ENCODE data around the gene MICOS13. TPM values are rescaled to one million over a fixed set of nuclear protein-coding genes. Genes with fewer than 3 reads are reported as not detected.

MICOS13 gene
- total and polyA plus RNA-seq, 10 of the 15 experiments (the other 5 are each of a cell fraction or from before 2014, with no cell fraction given), result 9.4 to 211 (median 51.3) TPM

- FAIRE-seq (no peak), ATAC-seq (no peak), DNase-seq (ENCODE audit: low read depth, low spot score) (no peak)
- no peak overlapping the region for H3K4me2 ChIP-seq (ENCODE audit: control insufficient read depth, insufficient read depth)
- ChIA-PET RAD21 (ENCODE audit: unreplicated experiment) (no interaction called here), CTCF (interaction anchor here (0.7 kb wide), 1 partner anchor 770 kb away, joined by 3 read pairs; no protein-coding TSS in a partner anchor), POLR2A (interaction anchor here (1.0 kb wide), 1 partner anchor 9 kb away, joined by 6 read pairs; no protein-coding TSS in a partner anchor), SMC1A (ENCODE audit: uncharacterized antibody, unreplicated experiment) (no interaction called here)
- peaks cover 12% of the 10 kb centered on the region for H3K79me2 ChIP-seq (ENCODE audit: control insufficient read depth, insufficient read depth, low read length)
- H2AFZ ChIP-seq (ENCODE audit: control insufficient read depth, low read depth, low read length), result no peak overlapping the region
- H3K9ac ChIP-seq (ENCODE audit: control insufficient read depth, insufficient read depth, low read length), result no peak overlapping the region
- in situ Hi-C loops (cut with MboI) (loop anchor here (10.0 kb wide), 1 partner anchor 1437 kb away; the partner anchor contains the start of gene YJU2), intact Hi-C loops (cut with micrococcal nuclease; ENCODE audit: unreplicated experiment) (no loop called here)
- no peaks in the 10 kb centered on the region for H3K27me3 ChIP-seq (replicated peaks in 1 of 2; ENCODE audit: control insufficient read depth in 2 of 2, insufficient read depth in 2 of 2, low read length in 1 of 2)
- no TSS peak for BruUV-seq (replicated peaks)
- no peaks in the 10 kb centered on the region for H3K9me3 ChIP-seq (replicated peaks; ENCODE audit: control insufficient read depth, insufficient read depth, low read length)
- H3K4me1 ChIP-seq (ENCODE audit: control insufficient read depth, insufficient read depth, low read length), result peaks cover 5% of the 10 kb centered on the region; the same call in 1 of the 2 replicates
- H3K4me3 ChIP-seq, result no peak overlapping the region
- no peak overlapping the region for H3K27ac ChIP-seq (ENCODE audit: control insufficient read depth, insufficient read depth)
- WGBS (ENCODE audit: insufficient coverage, insufficient replicate concordance, low lambda C conversion rate, missing lambda C conversion rate), result 31% methylated on average over 3 of the region's 3 CpGs
- H4K20me1 ChIP-seq (ENCODE audit: control insufficient read depth, insufficient read depth), result no peaks in the 10 kb centered on the region
- TF ChIP-seq PAX5 (IDR thresholded peaks at IDR 0.05; ENCODE audit: borderline replicate concordance, low read depth, low read length), result no peak
- TF ChIP-seq ZZZ3 (IDR thresholded peaks at IDR 0.05; ENCODE audit: control insufficient read depth, insufficient read length, low read depth), result no peak
- no peak for TF ChIP-seq HCFC1 (IDR thresholded peaks at IDR 0.05; ENCODE audit: low read length)
- TF ChIP-seq RAD21 (IDR thresholded peaks at IDR 0.05; ENCODE audit: insufficient read depth, low read depth, low read length), result no peak
- TF ChIP-seq DPF2 (IDR thresholded peaks at IDR 0.05), result no peak
- TF ChIP-seq MEF2B (IDR thresholded peaks at IDR 0.05; ENCODE audit: partially characterized antibody, poor library complexity, severe bottlenecking), result no peak
- TF ChIP-seq SP1 (IDR thresholded peaks at IDR 0.05; ENCODE audit: low read depth, low read length), result no peak
- TF ChIP-seq CEBPZ (IDR thresholded peaks at IDR 0.05; ENCODE audit: low read depth, low read length), result no peak
- TF ChIP-seq ZBTB33 (IDR thresholded peaks at IDR 0.05), result no peak
- TF ChIP-seq TBL1XR1 (IDR thresholded peaks at IDR 0.05; ENCODE audit: low read depth, low read length), result no peak
- H3K36me3 ChIP-seq (ENCODE audit: control insufficient read depth in 2 of 2, insufficient read depth in 2 of 2, low read length in 1 of 2), result no peaks in the 10 kb centered on the region; a peak in 1 of 4 replicates
Measured at GRCh38 chr19:5682107-5682482, 1.8 kb upstream of the MICOS13 start.

Data from GM12878 (cell line).